ENCODE data around the gene CHST14.

GRCh38 chr15:40443846-40444245 is 26.9 kb upstream of the CHST14 start:
- no peak for TF ChIP-seq CTCF (IDR thresholded peaks at IDR 0.05)
- TF ChIP-seq POLR2A (IDR thresholded peaks at IDR 0.05) = no peak

All from right lobe of liver (tissue), 4 donors.